Activated CD8-positive, alpha-beta memory T cell treated with anti-CD3 and anti-CD28 coated beads for 4 hours (primary cell): Measurements from ENCODE around the gene MMD2.

Experiments
- DNase-seq, 2 donors: peaks; one replicate each; pipeline ENCODE4 v3.0.0-alpha.2; 2020; ENCODE audit warnings: low read depth in 2 of 2

Gene MMD2

DNA sequence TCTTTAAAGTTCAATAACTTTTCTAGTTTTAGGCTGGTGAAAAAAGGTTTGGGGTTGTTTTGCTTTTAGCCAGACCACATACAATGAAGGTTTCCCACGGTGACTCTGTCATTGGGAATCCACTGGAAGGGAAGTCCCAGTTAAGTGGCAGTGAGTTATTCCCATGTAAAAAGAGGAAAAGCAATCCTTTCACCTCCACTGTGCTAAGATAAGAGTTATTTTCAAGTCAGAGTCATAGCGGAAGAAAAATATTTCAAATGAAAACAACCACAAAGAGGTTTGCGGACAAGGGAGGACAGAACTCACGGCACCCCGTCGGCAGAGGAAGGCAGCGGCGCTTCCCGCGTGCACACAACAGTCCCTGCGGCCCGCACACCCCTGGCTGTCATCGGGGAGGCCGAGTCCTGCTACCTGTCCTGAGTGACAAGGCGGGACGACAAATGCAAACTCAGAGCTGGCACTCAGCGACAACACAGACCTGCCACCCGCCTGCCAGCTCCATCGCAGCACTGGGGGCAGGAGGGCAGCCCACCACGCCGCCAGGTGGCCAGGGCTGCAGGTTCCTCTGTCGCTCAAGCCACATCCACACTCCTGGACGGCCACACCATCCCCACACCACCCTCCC is 87.8 kb downstream of the MMD2 start:
- DNase-seq: no peak

DNA sequence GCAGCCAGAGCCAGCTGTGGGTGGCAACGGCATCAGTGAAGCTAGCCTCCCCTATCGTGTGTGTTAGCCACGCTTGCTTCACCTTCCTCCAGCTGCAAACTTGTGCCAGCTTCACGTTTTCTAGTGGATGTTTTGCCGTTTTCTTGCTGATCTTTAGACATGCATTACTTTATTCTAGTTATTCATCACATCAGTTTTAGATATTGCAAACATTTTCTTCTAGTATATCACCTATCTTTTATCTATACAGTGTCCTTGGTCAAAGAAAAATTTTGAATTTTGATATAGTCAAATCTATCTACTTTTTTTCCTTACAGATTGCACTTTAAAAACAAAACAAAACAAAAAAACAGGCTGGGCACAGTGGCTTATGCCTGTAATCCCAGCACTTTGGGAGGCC is 90.5 kb downstream of the MMD2 start:
- no peak for DNase-seq

DNA sequence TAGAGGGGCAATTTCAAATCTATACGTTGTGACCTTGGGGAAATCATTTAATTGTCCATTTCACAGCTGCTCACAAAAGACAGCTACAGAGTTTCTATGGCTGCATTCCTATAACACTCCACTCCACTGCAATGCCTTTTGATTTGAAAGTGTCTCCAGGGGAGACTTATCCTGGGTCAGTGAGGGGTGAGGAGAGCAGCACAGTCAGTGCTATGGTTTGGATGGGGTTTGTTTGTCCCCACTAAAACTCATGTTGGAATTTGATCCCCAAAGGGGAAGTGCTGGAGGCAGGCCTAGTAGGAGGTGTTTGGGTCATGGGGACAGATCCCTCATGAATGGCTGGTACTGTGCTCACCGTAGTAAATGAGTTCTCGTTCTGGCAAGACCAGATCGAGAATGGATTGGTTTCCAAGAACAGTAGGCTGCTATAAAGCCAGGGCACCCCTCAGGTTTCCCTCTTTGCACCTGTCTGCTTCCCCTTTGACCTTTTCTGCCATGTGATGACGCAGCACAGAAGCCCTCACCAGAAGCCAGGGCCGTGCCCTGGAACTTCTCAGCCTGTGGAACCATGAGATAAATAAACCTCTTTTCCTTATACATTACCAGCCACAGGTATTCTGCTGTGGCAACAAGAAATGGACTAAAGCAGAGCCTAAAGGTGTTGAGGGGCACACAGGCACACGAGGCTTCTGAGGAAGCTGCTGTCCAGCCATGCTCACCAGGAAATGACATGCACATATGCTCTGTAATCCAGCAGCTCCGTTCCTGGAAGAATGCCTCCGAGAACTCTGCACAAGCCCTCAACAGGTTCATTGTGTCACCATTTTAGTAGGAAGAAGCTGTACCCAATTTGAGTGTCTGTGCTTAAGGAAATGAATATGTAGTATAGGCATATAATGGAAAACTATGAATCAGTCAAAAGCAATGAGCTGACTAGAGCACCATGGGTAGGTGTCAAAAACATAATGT is 92.2 kb downstream of the MMD2 start:
- no peak for DNase-seq

DNA sequence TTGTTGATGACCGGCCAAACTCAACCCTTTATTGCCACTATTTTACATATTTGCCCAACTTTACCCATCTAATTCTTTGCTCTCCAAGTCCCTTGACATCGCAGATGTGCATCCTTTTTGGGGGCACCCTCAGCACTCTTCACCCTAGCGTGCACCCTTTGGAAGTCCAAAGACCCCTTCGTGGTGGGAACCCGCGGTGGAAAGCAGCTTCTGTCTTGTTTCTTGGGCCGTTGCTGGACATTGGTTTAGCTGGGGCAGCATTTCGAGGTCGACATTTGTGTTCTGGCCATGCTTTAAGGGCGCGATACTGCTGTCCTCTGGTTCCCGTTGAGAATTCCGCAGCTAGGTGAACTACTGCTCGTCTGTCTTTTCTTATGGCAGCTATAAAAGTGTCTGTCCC is 96.8 kb downstream of the MMD2 start:
- DNase-seq: no peak

DNA sequence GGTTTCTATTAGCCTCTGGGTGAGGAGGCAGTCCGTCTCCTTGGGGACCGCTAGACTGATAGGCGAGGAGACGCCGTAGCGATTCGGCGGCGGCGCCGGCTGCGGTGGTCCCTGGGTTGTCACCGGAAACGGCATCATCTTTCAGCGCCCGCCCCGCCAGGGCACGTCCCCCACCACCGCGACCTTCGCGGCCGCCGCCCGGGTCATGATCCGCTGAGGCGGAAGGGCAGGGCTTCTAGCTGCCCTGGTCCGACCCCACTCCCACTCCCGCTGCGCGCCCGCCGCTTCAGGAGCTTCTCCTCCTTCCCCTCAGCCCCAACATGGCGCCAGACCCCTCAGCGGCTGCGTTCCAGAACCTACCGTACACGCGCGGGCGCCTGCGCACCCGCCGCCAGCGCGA is 97.3 kb downstream of the MMD2 start, which contains the start of gene PAPOLB:
TSS of gene PAPOLB (minus strand) at position 358 of the 400 bp plus-strand sequence. CDS start at position 138, 220 bp downstream.
- no peak for DNase-seq

DNA sequence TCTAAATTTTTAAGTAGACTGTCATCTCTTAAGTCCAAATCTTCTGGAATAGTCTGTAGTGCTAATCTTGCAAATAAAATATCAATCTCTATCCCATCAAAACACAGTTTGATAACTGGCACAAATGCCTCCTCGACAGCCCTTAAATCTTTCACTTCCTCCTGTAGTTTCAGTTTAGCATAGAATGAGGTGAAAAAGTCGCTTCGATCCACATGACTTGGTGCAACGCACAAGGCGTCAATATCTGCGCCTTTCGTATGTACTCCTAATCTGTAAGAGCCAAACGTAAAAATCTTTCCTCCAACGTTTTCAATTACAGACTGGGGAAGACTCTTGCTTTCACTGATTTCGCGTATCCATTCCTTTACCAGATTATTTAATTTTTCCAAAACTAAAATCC is 97.8 kb downstream of the MMD2 start:
- DNase-seq: no peak

DNA sequence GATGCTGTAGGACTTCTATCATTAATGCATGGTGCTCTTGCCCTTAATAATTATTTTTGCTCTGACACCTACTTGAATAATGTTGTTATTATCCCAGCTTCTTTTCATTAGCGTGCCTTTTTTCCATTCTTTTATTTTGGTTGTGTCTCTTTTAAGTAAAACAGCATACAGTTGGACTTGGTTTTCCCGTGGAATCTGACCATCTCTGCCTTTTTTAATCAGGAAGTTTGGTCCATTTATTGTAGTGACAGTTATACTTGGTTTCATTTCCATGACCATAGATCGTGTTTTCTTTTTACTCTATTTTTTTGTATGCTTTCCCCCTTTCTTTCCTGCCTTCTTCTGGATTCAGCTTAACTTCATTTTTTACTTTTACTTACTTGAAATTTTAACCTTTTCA is 101.8 kb downstream of the MMD2 start:
- DNase-seq: no peak

DNA sequence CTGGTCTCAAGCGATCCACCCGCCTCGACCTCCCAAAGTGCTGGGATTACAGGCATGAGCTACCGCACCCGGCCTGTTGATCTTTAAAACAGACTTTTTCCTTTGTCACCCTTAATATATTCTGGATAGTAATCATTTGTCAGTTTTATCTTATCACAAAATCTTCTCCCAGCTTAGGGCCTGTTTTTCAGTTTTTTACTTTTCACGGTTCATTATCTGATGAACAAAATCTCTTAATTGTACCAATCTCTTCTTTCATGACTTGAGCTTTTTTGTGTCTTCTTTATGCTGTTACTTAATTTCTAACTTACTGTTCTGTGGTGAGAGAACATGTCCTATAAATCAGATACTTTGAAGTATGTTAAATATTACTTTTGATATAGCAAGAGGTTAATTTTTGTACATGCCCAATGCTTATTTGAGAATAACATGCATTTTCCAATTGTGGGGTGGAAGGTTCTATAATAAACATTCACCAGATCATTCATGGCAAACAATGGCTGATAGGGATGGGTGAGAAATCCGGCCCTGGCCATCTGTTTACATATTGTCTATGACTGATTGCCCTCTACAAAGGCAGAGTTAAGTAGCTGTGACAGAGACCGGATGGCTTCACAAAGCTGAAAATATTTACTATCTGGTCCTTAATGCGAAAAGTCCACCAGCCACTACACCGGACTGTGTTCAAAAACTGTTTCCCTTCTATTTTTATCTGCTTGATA is 102.5 kb downstream of the MMD2 start:
- DNase-seq: no peak
